K562 (cell line): ENCODE results near the gene THOC7. TPM values are rescaled to one million over a fixed set of nuclear protein-coding genes. Genes with fewer than 3 reads are reported as not detected.
A peak's percentile ranks its signal among the peaks of the same experiment; 100 is the strongest.

ENCODE experiments used
- ATAC-seq: fragments of 200-7000 bp; cut with Tn5 transposase; 3 replicates; pipeline ENCODE4 v1.9.1; 2020; ENCODE audit warnings: moderate library complexity
- BruUV-seq: library from RNA; stranded (reverse); fragments of 400-500 nt; replicated peaks from 2 replicates; lab custom pipeline; 2021; lab: Mats Ljungman, UMichigan
- CTCF ChIA-PET: fragments of 300-600 bp; formaldehyde crosslinking; extraction: SDS; loops from one replicate; lab custom pipeline; 2021; ENCODE audit warnings: low intra/inter-chr PET ratio; lab: Yijun Ruan, JAX
- POLR2A ChIA-PET: fragments of 300-600, 350-650 bp; sonication (Branson Sonifier 250); formaldehyde crosslinking; extraction: SDS; loops from one replicate; lab custom pipeline; 2021; ENCODE audit warnings: antibody characterized with exemption, inconsistent platforms; lab: Yijun Ruan, JAX
- DNase-seq, 4 experiments: peaks; one replicate each; pipeline versions ENCODE4 v3.0.0 to v3.0.0-alpha.2; 2011 to 2018; ENCODE audit warnings: low spot score in 3 of 4, mixed read lengths in 3 of 4; ENCODE audit errors: extremely low read depth in 1 of 4
- FAIRE-seq: peaks from 2 replicates; lab custom pipeline; 2011; peaks lifted over from hg19 to GRCh38; lab: Jason Lieb, UNC
- H2AFZ ChIP-seq: 2 replicates; pipeline ENCODE4 v1.6.0; 2011; ENCODE audit warnings: low read depth, low read length, control low read depth, inconsistent platforms
- H3K27ac ChIP-seq: fragments of 200-600 bp; 3 replicates; pipeline ENCODE4 v1.8.0; 2011; ENCODE audit warnings: low read depth, mild to moderate bottlenecking, control low read depth, inconsistent platforms, low read length, moderate library complexity, mixed read lengths; ENCODE audit errors: extremely low read depth
- H3K27me3 ChIP-seq, 2 experiments: fragments of 300-600 bp in 1 of 2; 2 replicates in 1 of 2; 3 replicates in 1 of 2; pipeline versions ENCODE4 v1.6.0 to v1.8.0; 2011; ENCODE audit warnings: inconsistent platforms in 2 of 2, low read length in 2 of 2, mild to moderate bottlenecking in 1 of 2, mixed read lengths in 1 of 2, moderate library complexity in 1 of 2; ENCODE audit not compliant: control insufficient read depth in 2 of 2, insufficient read depth in 2 of 2
- H3K36me3 ChIP-seq: fragments of 300-600 bp; 3 replicates; pipeline ENCODE4 v1.8.0; 2011; ENCODE audit warnings: mild to moderate bottlenecking, low read length, inconsistent platforms; ENCODE audit not compliant: control insufficient read depth, insufficient read depth
- H3K4me1 ChIP-seq, 2 experiments: fragments of 200-600 bp in 1 of 2; replicated peaks in 1 of 2; 2 replicates in 1 of 2; 3 replicates in 1 of 2; pipeline versions ENCODE4 v1.5.1 to v1.8.0; 2011; ENCODE audit warnings: inconsistent platforms in 2 of 2, low read length in 2 of 2, mild to moderate bottlenecking in 1 of 2, mixed read lengths in 1 of 2, moderate library complexity in 1 of 2; ENCODE audit not compliant: control insufficient read depth in 2 of 2, insufficient read depth in 2 of 2
- H3K4me2 ChIP-seq: 2 replicates; pipeline ENCODE4 v1.6.1; 2011; ENCODE audit warnings: low read length, control low read depth, inconsistent platforms, mixed read lengths; ENCODE audit not compliant: insufficient read depth
- H3K4me3 ChIP-seq: fragments of 200-600 bp; sonication (generic), shearing (Covaris generic); 2 replicates; pipeline ENCODE4 v1.5.1; 2016; ENCODE audit warnings: control low read depth, inconsistent platforms
- H3K79me2 ChIP-seq: fragments of 200-600 bp; 3 replicates; pipeline ENCODE4 v1.8.0; 2011; ENCODE audit warnings: low read length, inconsistent platforms; ENCODE audit not compliant: control insufficient read depth, insufficient read depth
- H3K9ac ChIP-seq, 2 experiments: 2 replicates each; pipeline versions ENCODE4 v1.6.0 to v1.6.1; 2011; ENCODE audit warnings: low read depth in 2 of 2, low read length in 2 of 2, control low read depth in 1 of 2, inconsistent platforms in 1 of 2, mild to moderate bottlenecking in 1 of 2, mixed read lengths in 1 of 2; ENCODE audit not compliant: insufficient read depth in 1 of 2
- H3K9me1 ChIP-seq: one replicate; pipeline ENCODE4 v1.6.0; 2011; ENCODE audit warnings: inconsistent platforms, mild to moderate bottlenecking, low read length, moderate library complexity; ENCODE audit not compliant: control insufficient read depth, insufficient read depth
- H3K9me3 ChIP-seq: replicated peaks from 2 replicates; pipeline ENCODE4 v1.5.1; 2011; ENCODE audit warnings: low read depth, low read length, inconsistent platforms; ENCODE audit not compliant: control insufficient read depth, insufficient read depth
- H4K20me1 ChIP-seq: replicated peaks from 2 replicates; pipeline ENCODE4 v1.6.1; 2011; ENCODE audit warnings: low read length, inconsistent platforms, mixed read lengths; ENCODE audit not compliant: control insufficient read depth, insufficient read depth
- CREBBP ChIP-seq: IDR thresholded peaks from one replicate; pipeline ENCODE4 v1.6.1; 2012; ENCODE audit warnings: low read depth, mild to moderate bottlenecking, control low read depth, inconsistent platforms, low read length
- DPF2 ChIP-seq: fragments of 450-650 bp; IDR thresholded peaks from 2 replicates; pipeline ENCODE4 v1.6.1; 2016
- SETDB1 ChIP-seq: IDR thresholded peaks from one replicate; pipeline ENCODE4 v1.6.1; 2012; ENCODE audit warnings: low read length, control low read depth, inconsistent platforms
- SMARCA5 ChIP-seq: fragments of 450-650 bp; IDR thresholded peaks from 2 replicates; pipeline ENCODE4 v1.6.1; 2016
- ZBTB11 ChIP-seq, 3 experiments: fragments of 200-800 bp in 1 of 3; fragments of 250-450 bp in 1 of 3; fragments of 450-650 bp in 1 of 3; sonication (Bioruptor Pico) in 1 of 3; sonication (Bioruptor generic) in 1 of 3; formaldehyde crosslinking in 1 of 3; IDR thresholded peaks; 2 replicates each; pipeline versions ENCODE4 v1.6.1 to v1.8.0; 2016 to 2022; ENCODE audit warnings: mild to moderate bottlenecking in 2 of 3, missing genetic modification characterization in 2 of 3, missing compliant biosample characterization in 1 of 3, moderate library complexity in 1 of 3
- WGBS: fragments of 100-300 bp; shearing (Covaris generic); methylation state at CpG from one replicate; pipeline ENCODE4 v1.1.6; 2016; ENCODE audit warnings: low coverage, mixed read lengths; ENCODE audit not compliant: insufficient coverage; ENCODE audit errors: missing lambda C conversion rate; 5-methylcytosine and 5-hydroxymethylcytosine counted together
- in situ Hi-C: fragments of 300-500 bp; cut with MboI; formaldehyde crosslinking; loops from 4 replicates; pipeline ENCODE4 v1.15.0; 2018; ENCODE audit warnings: inconsistent platforms, mixed read lengths
- intact Hi-C: fragments of 100-400 bp; cut with micrococcal nuclease; formaldehyde crosslinking; loops from 2 replicates; pipeline ENCODE4 v1.14.2; 2022
- polyA plus RNA-seq, 8 experiments: library from polyadenylated mRNA; depleted of rRNA in 4 of 8; stranded (reverse) in 5 of 8; unstranded in 3 of 8; fragments of >200 nt; fragmentation: Nextera tagmentation in 2 of 8; fragmentation: Illumina TruSeq in 1 of 8; extraction: Ambion mirVana in 2 of 8; extraction: Trizol in 1 of 8; gene quantifications; 2 replicates each; pipeline versions ENCODE4 v1.2.1 to v1.2.3, GENCODE V29; 2011 to 2014; ENCODE audit warnings: inconsistent platforms in 1 of 8, missing spikeins in 1 of 8
- total RNA-seq, 7 experiments: library from RNA; depleted of rRNA in 6 of 7; stranded (reverse); fragments of >200 nt in 6 of 7; fragmentation: Illumina TruSeq in 2 of 7; extraction: Trizol in 2 of 7; gene quantifications; 2 replicates each; pipeline versions ENCODE4 v1.2.1 to v1.2.3, GENCODE V29; 2011 to 2021; ENCODE audit warnings: low replicate concordance in 1 of 7

Gene THOC7
- total and polyA plus RNA-seq, 9 of the 15 experiments (the other 6 are each of a cell fraction or from before 2014, with no cell fraction given), result 56.5 to 129 (median 94.7) TPM

- H3K36me3 ChIP-seq, result no peaks in the 10 kb centered on the region
- no peak overlapping the region for H3K9ac ChIP-seq
- FAIRE-seq (no peak), DNase-seq (no peak), ATAC-seq (no peak)
- H3K4me2 ChIP-seq, result no peak overlapping the region
- intact Hi-C loops, result no loop called here
- TF ChIP-seq ZBTB11 (CRISPR knock-in tag; IDR thresholded peaks at IDR 0.05) (0 out of 6 replicates have a peak, but pooled peaks of 1 of the 3 experiments have one; percentile 26), DPF2 (no peak), SETDB1 (no peak), CREBBP (no peak), SMARCA5 (no peak)
- no peaks in the 10 kb centered on the region for H3K4me1 ChIP-seq
- no peak overlapping the region for H3K4me3 ChIP-seq
- no peaks in the 10 kb centered on the region for H3K27me3 ChIP-seq
- peaks cover 12% of the 10 kb centered on the region; the same call in 1 of the 2 replicates for H4K20me1 ChIP-seq
- in situ Hi-C loops, result no loop called here
- H3K9me3 ChIP-seq, result no peaks in the 10 kb centered on the region
- no peak overlapping the region for H3K27ac ChIP-seq
- POLR2A ChIA-PET, result no interaction called here
- CTCF ChIA-PET, result no interaction called here
- no peaks in the 10 kb centered on the region for H3K9me1 ChIP-seq
- H3K79me2 ChIP-seq, result peaks cover 48% of the 10 kb centered on the region
- BruUV-seq, result no TSS peak
- H2AFZ ChIP-seq, result no peak overlapping the region
- 71% methylated on average over 2 of the region's 2 CpGs for WGBS
These were observed 14.9 kb upstream of the THOC7 start for GRCh38 chr3:63878394-63879060.
